Naive thymus-derived CD8-positive, alpha-beta T cell (primary cell): Measurements from ENCODE around the gene TMEM198. TPM values are rescaled to one million over a fixed set of nuclear protein-coding genes. Genes with fewer than 3 reads are reported as not detected.

Experiments
- ATAC-seq, 2 donors: fragments of 150-1000 bp; cut with Tn5 transposase in 1 of 2; sonication (Bioruptor Pico), chemical (Tn5 transposase) in 1 of 2; 1 replicate in 1 of 2; 2 replicates in 1 of 2; pipeline ENCODE4 v1.10.0; 2021; ENCODE audit warnings: mild to moderate bottlenecking in 2 of 2, moderate library complexity in 2 of 2
- POLR2A ChIA-PET: fragments of 350-600 bp; sonication (Branson Sonifier 250); formaldehyde crosslinking; loops from one replicate; lab custom pipeline; 2021; ENCODE audit warnings: antibody characterized with exemption; lab: Charles Lee
- DNase-seq, 10 donors: peaks; one replicate each; pipeline versions ENCODE4 v3.0.0 to v3.0.0-alpha.2; 2020 to 2022
- H3K27ac Mint-ChIP-seq, 10 donors: one replicate each; pipeline ENCODE4 v1.8.0; 2020 to 2022; ENCODE audit warnings: mild to moderate bottlenecking in 10 of 10, mixed read lengths in 10 of 10, moderate library complexity in 4 of 10, inconsistent platforms in 1 of 10
- H3K27me3 Mint-ChIP-seq, 5 donors: one replicate each; pipeline ENCODE4 v1.8.0; 2021 to 2022; ENCODE audit warnings: mixed read lengths in 5 of 5
- H3K36me3 Mint-ChIP-seq, 3 donors: one replicate each; pipeline ENCODE4 v1.8.0; 2020 to 2022; ENCODE audit warnings: mixed read lengths in 3 of 3, mild to moderate bottlenecking in 2 of 3, inconsistent platforms in 1 of 3
- H3K4me1 Mint-ChIP-seq, 4 donors: one replicate each; pipeline ENCODE4 v1.8.0; 2021 to 2022; ENCODE audit warnings: mixed read lengths in 4 of 4
- H3K4me3 Mint-ChIP-seq, 10 donors: one replicate each; pipeline ENCODE4 v1.8.0; 2020 to 2022; ENCODE audit warnings: mild to moderate bottlenecking in 10 of 10, mixed read lengths in 10 of 10, moderate library complexity in 6 of 10, inconsistent platforms in 1 of 10
- H3K9me3 Mint-ChIP-seq, 9 donors: one replicate each; pipeline ENCODE4 v1.8.0; 2020 to 2022; ENCODE audit warnings: mixed read lengths in 9 of 9, mild to moderate bottlenecking in 3 of 9, inconsistent platforms in 1 of 9, moderate library complexity in 1 of 9
- polyA plus RNA-seq, 3 donors: library from polyadenylated mRNA; unstranded; fragments of 300-500 nt; fragmentation: Illumina TruSeq; gene quantifications; one replicate each; pipeline ENCODE4 v1.2.3, GENCODE V29; 2021
- total RNA-seq, 8 experiments: library from RNA in 2 of 8; stranded (reverse) in 2 of 8; gene quantifications; one replicate each; pipeline ENCODE4 v1.2.3 and lab custom pipeline; 2021 to 2026

Gene TMEM198
- total and polyA plus RNA-seq, 5 experiments from 2014 or later: 0.21 to 0.49 (median 0.36) TPM; not detected in 2

GRCh38 chr2:219562049-219563020 is 18.5 kb downstream of the TMEM198 start:
- DNase-seq: no peak
- POLR2A ChIA-PET: interaction anchor here (1.4 kb wide), 1 partner anchor 11 kb away, joined by 3 read pairs; no protein-coding TSS in a partner anchor
- H3K9me3 Mint-ChIP-seq: no peaks in the 10 kb centered on the region
- H3K4me3 Mint-ChIP-seq: no peak overlapping the region
- H3K27ac Mint-ChIP-seq: no peak overlapping the region
- H3K36me3 Mint-ChIP-seq: no peaks in the 10 kb centered on the region
- peaks cover 8 to 56% (median 17%) of the 10 kb centered on the region in 5 donors for H3K27me3 Mint-ChIP-seq
- ATAC-seq: no peak
- H3K4me1 Mint-ChIP-seq: peaks cover 0 to 2% (median 0%) of the 10 kb centered on the region in 4 donors

- Mint-ChIP-seq H3K36me3 (no peaks in the 10 kb centered on the region), H3K27ac (peak overlapping the region in 1 of 10 donors; percentile 13), H3K27me3 (peaks cover 8 to 63% (median 24%) of the 10 kb centered on the region in 5 donors), H3K9me3 (no peaks in the 10 kb centered on the region), H3K4me3 (no peak overlapping the region), H3K4me1 (peaks cover 0 to 4% (median 0%) of the 10 kb centered on the region in 4 donors)
- ATAC-seq (no peak), DNase-seq (no peak)
- POLR2A ChIA-PET: interaction anchor here (1.4 kb wide), 1 partner anchor 12 kb away, joined by 3 read pairs; no protein-coding TSS in a partner anchor
Observed at GRCh38 chr2:219563271-219563928, 19.6 kb downstream of the TMEM198 start.

GRCh38 chr2:219565130-219566080 is 21.6 kb downstream of the TMEM198 start:
- peaks cover 13 to 65% (median 25%) of the 10 kb centered on the region in 5 donors for H3K27me3 Mint-ChIP-seq
- H3K9me3 Mint-ChIP-seq: no peaks in the 10 kb centered on the region
- H3K4me3 Mint-ChIP-seq: no peak overlapping the region
- no peak for ATAC-seq
- peaks cover 0 to 4% (median 0%) of the 10 kb centered on the region in 4 donors for H3K4me1 Mint-ChIP-seq
- H3K36me3 Mint-ChIP-seq: no peaks in the 10 kb centered on the region
- H3K27ac Mint-ChIP-seq: no peak overlapping the region
- DNase-seq: no peak
- POLR2A ChIA-PET: no interaction called here

GRCh38 chr2:219566640-219567039 is 22.8 kb downstream of the TMEM198 start:
- ATAC-seq (no peak), DNase-seq (no peak)
- H3K4me1 Mint-ChIP-seq: peaks cover 0 to 4% (median 0%) of the 10 kb centered on the region in 4 donors
- no peaks in the 10 kb centered on the region for H3K36me3 Mint-ChIP-seq
- H3K27ac Mint-ChIP-seq: no peak overlapping the region
- H3K4me3 Mint-ChIP-seq: no peak overlapping the region
- POLR2A ChIA-PET: no interaction called here
- peaks cover 13 to 56% (median 22%) of the 10 kb centered on the region in 5 donors for H3K27me3 Mint-ChIP-seq
- H3K9me3 Mint-ChIP-seq: no peaks in the 10 kb centered on the region

- DNase-seq: no peak
- peaks cover 0 to 5% (median under 1%) of the 10 kb centered on the region in 4 donors for H3K4me1 Mint-ChIP-seq
- POLR2A ChIA-PET: no interaction called here
Observed at GRCh38 chr2:219567131-219567530, 23.3 kb downstream of the TMEM198 start.

GRCh38 chr2:219567791-219568361 is 24.0 kb downstream of the TMEM198 start:
- POLR2A ChIA-PET: no interaction called here
- Mint-ChIP-seq H3K27me3 (peaks cover 17 to 59% (median 29%) of the 10 kb centered on the region in 5 donors), H3K27ac (no peak overlapping the region), H3K9me3 (no peaks in the 10 kb centered on the region), H3K36me3 (no peaks in the 10 kb centered on the region), H3K4me3 (no peak overlapping the region), H3K4me1 (peaks cover 0 to 5% (median under 1%) of the 10 kb centered on the region in 4 donors)
- DNase-seq (no peak), ATAC-seq (no peak)

More at GRCh38 chr2:219567131-219567530, 23.3 kb downstream of the TMEM198 start:
- ATAC-seq: no peak
- Mint-ChIP-seq H3K4me3 (no peak overlapping the region), H3K9me3 (no peaks in the 10 kb centered on the region), H3K27me3 (peaks cover 16 to 61% (median 27%) of the 10 kb centered on the region in 5 donors), H3K36me3 (no peaks in the 10 kb centered on the region), H3K27ac (no peak overlapping the region)

GRCh38 chr2:219569041-219569440 is 25.2 kb downstream of the TMEM198 start:
- POLR2A ChIA-PET: no interaction called here
- H3K27ac Mint-ChIP-seq: peak overlapping the region in 1 of 10 donors; percentile 21
- ATAC-seq (no peak), DNase-seq (no peak)
- H3K4me3 Mint-ChIP-seq: peak overlapping the region in 4 of 10 donors; percentile 2 to 29 (median 24)
- H3K4me1 Mint-ChIP-seq: peaks cover 0 to 5% (median under 1%) of the 10 kb centered on the region in 4 donors
- H3K36me3 Mint-ChIP-seq: no peaks in the 10 kb centered on the region
- peaks cover 19 to 57% (median 34%) of the 10 kb centered on the region in 5 donors for H3K27me3 Mint-ChIP-seq
- H3K9me3 Mint-ChIP-seq: no peaks in the 10 kb centered on the region

GRCh38 chr2:219569635-219570034 is 25.8 kb downstream of the TMEM198 start:
- H3K27ac Mint-ChIP-seq: peak overlapping the region in 1 of 10 donors; percentile 65
- no peaks in the 10 kb centered on the region for H3K36me3 Mint-ChIP-seq
- peaks cover 14 to 52% (median 31%) of the 10 kb centered on the region in 5 donors for H3K27me3 Mint-ChIP-seq
- no peaks in the 10 kb centered on the region for H3K9me3 Mint-ChIP-seq
- POLR2A ChIA-PET: no interaction called here
- H3K4me3 Mint-ChIP-seq: peak overlapping the region in 8 of 10 donors; percentile 20 to 64 (median 37)
- DNase-seq (no peak), ATAC-seq (no peak)
- peaks cover 0 to 3% (median under 1%) of the 10 kb centered on the region in 4 donors for H3K4me1 Mint-ChIP-seq

GRCh38 chr2:219570194-219570923 is 26.5 kb downstream of the TMEM198 start:
- peaks cover 16 to 56% (median 32%) of the 10 kb centered on the region in 5 donors for H3K27me3 Mint-ChIP-seq
- POLR2A ChIA-PET: interaction anchor here (0.5 to 0.6 kb wide), 2 partner anchors 30 to 52 kb away, joined by 3 read pairs; no protein-coding TSS in a partner anchor

GRCh38 chr2:219570924-219571310 is 27.1 kb downstream of the TMEM198 start:
- DNase-seq (no peak), ATAC-seq (peak; percentile 51 to 60)
- peak overlapping the region in 3 of 10 donors; percentile 23 to 43 (median 33) for H3K4me3 Mint-ChIP-seq

More at GRCh38 chr2:219570194-219570923, 26.5 kb downstream of the TMEM198 start:
- Mint-ChIP-seq H3K36me3 (no peaks in the 10 kb centered on the region), H3K27ac (no peak overlapping the region), H3K4me1 (peaks cover 0 to 3% (median under 1%) of the 10 kb centered on the region in 4 donors), H3K4me3 (peak overlapping the region in 8 of 10 donors; percentile 23 to 67 (median 52)), H3K9me3 (no peaks in the 10 kb centered on the region)
- peak in 1 of 10 donors; percentile 14 for DNase-seq
- peak; percentile 50 to 66 for ATAC-seq

More at GRCh38 chr2:219570924-219571310, 27.1 kb downstream of the TMEM198 start:
- Mint-ChIP-seq H3K27ac (no peak overlapping the region), H3K9me3 (no peaks in the 10 kb centered on the region), H3K27me3 (peaks cover 20 to 62% (median 38%) of the 10 kb centered on the region in 5 donors), H3K4me1 (peaks cover 0 to 3% (median under 1%) of the 10 kb centered on the region in 4 donors), H3K36me3 (no peaks in the 10 kb centered on the region)
- POLR2A ChIA-PET: interaction anchor here (0.5 to 0.6 kb wide), 2 partner anchors 29 to 53 kb away, joined by 3 read pairs; no protein-coding TSS in a partner anchor
